GM13977 (cell line): Measurements from ENCODE around the gene NFYA.
"Not testable (repeated sequence)": the region's sequence is repeated elsewhere in the genome, so short reads cannot be mapped to it uniquely, and the experiment has no call there.

Source experiments
- DNase-seq: peaks from one replicate; pipeline ENCODE4 v3.0.0; 2012; ENCODE audit warnings: low spot score
- in situ Hi-C: fragments of 300-500 bp; cut with MboI; formaldehyde crosslinking; loops from one replicate; pipeline ENCODE4 v1.12.0; 2022; ENCODE audit warnings: low sequenced_read_pairs, low pct_unique_long_range_greater_than_20kb, mixed read lengths, inconsistent platforms; ENCODE audit not compliant: unreplicated experiment
- TF ChIP-seq, protein P1 (sequence below): IDR thresholded peaks from 2 replicates; pipeline ENCODE4 v1.5.1; 2012; ENCODE audit warnings: mild to moderate bottlenecking, control low read depth; ENCODE audit not compliant: insufficient read depth; ENCODE audit errors: extremely low read depth, missing control alignments

Gene NFYA

DNA sequence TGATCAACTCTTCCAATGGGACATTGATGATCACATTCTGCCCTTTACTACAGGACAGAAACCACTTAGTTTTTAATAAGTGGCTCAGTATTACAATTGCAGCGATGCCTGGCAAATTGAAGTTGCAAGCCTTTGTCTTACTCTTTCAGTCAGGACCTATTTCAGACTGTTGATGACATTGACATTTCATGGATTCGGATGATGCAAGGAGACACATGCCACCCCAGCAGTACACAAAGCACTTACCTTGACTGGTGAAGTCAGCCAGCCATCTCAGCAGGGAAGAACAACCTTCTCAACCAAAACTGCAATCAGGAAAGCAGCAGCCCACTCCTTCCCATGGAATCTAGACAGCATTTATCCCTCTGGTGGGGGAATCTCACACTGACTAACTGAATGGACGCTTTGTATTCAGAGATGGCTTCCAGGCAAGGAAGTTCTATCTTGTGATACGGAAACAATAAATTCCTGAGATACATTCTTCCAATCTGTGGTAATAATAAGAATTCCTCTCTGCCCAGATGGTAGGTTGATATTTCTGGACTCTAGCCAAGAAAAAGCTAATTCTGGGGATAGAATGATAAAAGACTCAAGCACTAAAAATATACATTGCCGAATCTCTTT lies 24.8 kb downstream of the NFYA start:
- in situ Hi-C loops = loop anchor here (25.0 kb wide), 1 partner anchor 215 kb away; no protein-coding TSS in a partner anchor
- TF ChIP-seq, protein P1, sequence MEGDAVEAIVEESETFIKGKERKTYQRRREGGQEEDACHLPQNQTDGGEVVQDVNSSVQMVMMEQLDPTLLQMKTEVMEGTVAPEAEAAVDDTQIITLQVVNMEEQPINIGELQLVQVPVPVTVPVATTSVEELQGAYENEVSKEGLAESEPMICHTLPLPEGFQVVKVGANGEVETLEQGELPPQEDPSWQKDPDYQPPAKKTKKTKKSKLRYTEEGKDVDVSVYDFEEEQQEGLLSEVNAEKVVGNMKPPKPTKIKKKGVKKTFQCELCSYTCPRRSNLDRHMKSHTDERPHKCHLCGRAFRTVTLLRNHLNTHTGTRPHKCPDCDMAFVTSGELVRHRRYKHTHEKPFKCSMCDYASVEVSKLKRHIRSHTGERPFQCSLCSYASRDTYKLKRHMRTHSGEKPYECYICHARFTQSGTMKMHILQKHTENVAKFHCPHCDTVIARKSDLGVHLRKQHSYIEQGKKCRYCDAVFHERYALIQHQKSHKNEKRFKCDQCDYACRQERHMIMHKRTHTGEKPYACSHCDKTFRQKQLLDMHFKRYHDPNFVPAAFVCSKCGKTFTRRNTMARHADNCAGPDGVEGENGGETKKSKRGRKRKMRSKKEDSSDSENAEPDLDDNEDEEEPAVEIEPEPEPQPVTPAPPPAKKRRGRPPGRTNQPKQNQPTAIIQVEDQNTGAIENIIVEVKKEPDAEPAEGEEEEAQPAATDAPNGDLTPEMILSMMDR = no peak
- DNase-seq = no peak

GRCh38 chr6:41098366-41098765 lies 25.6 kb downstream of the NFYA start:
- TF ChIP-seq, protein P1 = no peak
- in situ Hi-C loops = loop anchor here (25.0 kb wide), 1 partner anchor 214 kb away; no protein-coding TSS in a partner anchor
- DNase-seq = no peak

DNA sequence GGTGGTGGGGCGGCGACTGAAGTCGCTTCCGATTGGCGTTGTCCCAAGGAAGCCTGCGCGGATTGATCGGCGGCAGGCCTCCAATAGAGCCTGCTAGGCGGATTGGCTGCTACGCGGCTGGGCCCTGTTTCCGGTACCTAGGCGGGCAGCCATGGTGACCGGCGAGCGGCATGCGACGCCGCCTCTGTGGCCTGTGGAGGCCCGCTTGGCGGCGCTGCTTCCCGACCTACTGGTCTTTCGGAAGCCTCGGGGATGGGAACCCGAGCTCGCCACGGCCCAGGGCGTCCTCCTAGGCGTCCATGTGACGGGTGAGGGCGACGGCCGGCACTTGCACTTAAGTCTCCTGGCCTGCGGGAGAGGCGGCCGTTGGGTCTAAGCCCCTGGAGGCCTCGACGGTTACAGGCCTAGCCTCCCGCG lies 28.1 kb downstream of the NFYA start:
- in situ Hi-C loops = no loop called here
- DNase-seq = no peak
- TF ChIP-seq, protein P1 = no peak

DNA sequence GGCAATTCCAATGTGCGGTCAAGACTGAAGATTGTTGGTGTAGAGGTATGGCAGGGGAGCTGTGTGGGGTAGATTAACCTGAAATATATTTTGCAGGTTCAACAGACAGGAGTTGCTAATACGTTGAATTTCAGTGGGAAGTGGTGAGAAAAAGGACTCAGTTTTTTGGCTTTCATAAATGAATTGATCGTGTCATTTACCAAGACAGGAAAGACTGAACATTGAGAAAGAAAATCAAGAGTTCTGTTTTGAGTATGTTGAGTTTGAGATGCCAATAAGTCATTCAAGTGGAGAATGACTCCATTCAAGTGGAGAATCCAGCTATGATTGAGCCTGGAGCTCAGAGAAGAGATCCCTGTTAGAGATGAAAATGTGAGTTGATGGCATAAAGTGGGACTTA lies 31.1 kb downstream of the NFYA start:
- DNase-seq = peak; percentile 24
- in situ Hi-C loops = no loop called here
- TF ChIP-seq, protein P1 = no peak

DNA sequence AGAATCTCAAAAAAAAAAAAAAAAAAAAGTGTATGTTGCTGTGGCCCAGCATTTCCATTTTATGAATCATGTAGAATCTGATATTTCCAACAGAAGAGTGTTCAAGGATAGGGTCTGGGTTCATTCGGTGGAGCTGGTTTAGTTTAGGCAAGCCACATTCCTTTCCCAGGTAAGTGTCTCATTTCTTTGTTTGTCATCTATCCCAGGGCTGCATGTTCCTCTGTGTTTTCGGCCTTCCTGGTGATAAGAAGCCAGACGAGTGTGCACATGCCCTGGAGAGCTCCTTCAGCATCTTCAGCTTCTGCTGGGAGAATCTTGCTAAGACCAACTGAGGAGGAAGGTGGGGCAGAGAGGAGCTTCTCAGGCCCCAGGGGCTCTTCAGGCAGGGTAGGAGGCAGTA lies 38.2 kb downstream of the NFYA start:
- no peak for DNase-seq
- TF ChIP-seq, protein P1 = no peak
- in situ Hi-C loops = no loop called here

GRCh38 chr6:41115027-41115426 lies 42.3 kb downstream of the NFYA start:
- DNase-seq, in situ Hi-C loops: not testable (repeated sequence)

DNA sequence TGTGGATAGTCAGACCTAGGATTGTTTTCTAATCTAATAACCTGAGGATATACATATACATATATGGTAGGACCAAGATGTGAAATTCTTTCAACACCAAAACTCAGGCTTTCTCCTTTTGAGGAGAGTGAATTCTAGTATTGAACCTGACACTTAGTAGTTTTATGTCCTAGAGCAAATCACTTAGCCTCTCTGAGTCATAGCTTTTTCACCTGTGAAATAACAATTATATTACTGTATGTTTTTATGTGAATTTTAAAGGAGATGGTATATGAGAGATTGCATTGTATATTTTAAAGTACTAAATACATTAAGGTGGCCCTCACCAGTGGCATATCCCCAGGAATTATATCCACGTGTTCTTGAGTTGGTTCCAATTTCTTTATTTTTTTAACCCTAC lies 46.7 kb downstream of the NFYA start:
- in situ Hi-C loops = no loop called here
- TF ChIP-seq, protein P1 = no peak

More for the DNA sequence above, 46.7 kb downstream of the NFYA start:
- DNase-seq = no peak
